Aorta (tissue), 5 donors: ENCODE measurements around the gene SMPD3. TPM values are rescaled to one million over a fixed set of nuclear protein-coding genes. Genes with fewer than 3 reads are reported as not detected.

Experiments
- ATAC-seq: fragments of 200-7000 bp; cut with Tn5 transposase; one replicate; pipeline ENCODE4 v1.9.1; 2022; ENCODE audit warnings: moderate library complexity; ENCODE audit not compliant: low FRiP score
- DNase-seq, 2 donors: peaks; one replicate each; pipeline ENCODE4 v3.0.0-alpha.2; 2020
- H3K27ac ChIP-seq, 2 donors: one replicate each; pipeline ENCODE4 v1.5.1; 2013; ENCODE audit warnings: low read length in 2 of 2, mild to moderate bottlenecking in 2 of 2, moderate library complexity in 2 of 2, control low read depth in 1 of 2, inconsistent platforms in 1 of 2, low read depth in 1 of 2
- H3K27me3 ChIP-seq, 2 donors: one replicate each; pipeline ENCODE4 v1.6.1; 2013; ENCODE audit warnings: control low read depth in 1 of 2, low read length in 1 of 2, mild to moderate bottlenecking in 1 of 2, moderate library complexity in 1 of 2; ENCODE audit not compliant: insufficient read depth in 2 of 2, control insufficient read depth in 1 of 2
- H3K36me3 ChIP-seq, 2 donors: one replicate each; pipeline ENCODE4 v1.6.1; 2013; ENCODE audit warnings: control low read depth in 1 of 2, low read length in 1 of 2, mild to moderate bottlenecking in 1 of 2; ENCODE audit not compliant: insufficient read depth in 2 of 2, control insufficient read depth in 1 of 2
- H3K4me1 ChIP-seq, 2 donors: one replicate each; pipeline ENCODE4 v1.6.1; 2013; ENCODE audit warnings: low read length in 2 of 2, control low read depth in 1 of 2, mild to moderate bottlenecking in 1 of 2, moderate library complexity in 1 of 2; ENCODE audit not compliant: insufficient read depth in 2 of 2, control insufficient read depth in 1 of 2
- H3K4me3 ChIP-seq, 2 donors: one replicate each; pipeline ENCODE4 v1.5.1; 2013; ENCODE audit warnings: low read length in 2 of 2, control low read depth in 1 of 2, mild to moderate bottlenecking in 1 of 2
- H3K9me3 ChIP-seq: one replicate; pipeline ENCODE4 v1.6.1; 2013; ENCODE audit warnings: mild to moderate bottlenecking, low read length; ENCODE audit not compliant: control insufficient read depth
- WGBS, 2 donors: extraction: QIAGEN DNeasy Blood & Tissue Kit; methylation state at CpG; one replicate each; pipeline ENCODE4 v1.1.7; 2013; 5-methylcytosine and 5-hydroxymethylcytosine counted together
- intact Hi-C, 2 donors: fragments of 100-400 bp; cut with DNase I; formaldehyde crosslinking; loops; one replicate each; pipeline versions ENCODE4 v1.14.2 to v1.15.0; 2022
- polyA plus RNA-seq, 2 donors: library from polyadenylated mRNA; stranded (reverse); fragments of 200-250 nt; gene quantifications; one replicate each; pipeline ENCODE4 v1.2.3, GENCODE V29; 2013
- total RNA-seq, 2 donors: library from RNA; stranded (reverse); fragmentation: NEBNext Ultra II Directional; extraction: Animal tissue kit (Norgen Biotek cat#: 25700); gene quantifications; one replicate each; pipeline ENCODE4 v1.2.1, GENCODE V29; 2021
- donor health status: healthy with polysubstance abuse.
- donor health status: Bipolar disorder and iron deficiency.
- donor health status: DM: no; HTN: no; CAD: no.
- donor health status: DM: no; HTN: no; CAD: no.
- donor health status: DM: yes; HTN: yes; CAD: no.

SMPD3 gene
- total and polyA plus RNA-seq, 4 donors = 0.29 to 7.5 (median 1.1) TPM; not detected in 1

GRCh38 chr16:68345958-68346635, 102.2 kb downstream of the SMPD3 start:
- no peak overlapping the region for H3K4me3 ChIP-seq
- H3K4me1 ChIP-seq = no peaks in the 10 kb centered on the region
- intact Hi-C loops = no loop called here
- no peak for ATAC-seq
- WGBS, 2 donors = 94 to 96% methylated on average over 16 of the region's 16 CpGs
- H3K36me3 ChIP-seq = peaks cover 0 to 4% of the 10 kb centered on the region in 2 donors
- peak in 1 of 2 donors; percentile 62 for DNase-seq
- H3K9me3 ChIP-seq = no peaks in the 10 kb centered on the region
- H3K27me3 ChIP-seq = no peaks in the 10 kb centered on the region
- H3K27ac ChIP-seq = no peak overlapping the region

- Histone ChIP-seq H3K27me3 (no peaks in the 10 kb centered on the region), H3K4me3 (no peak overlapping the region), H3K4me1 (no peaks in the 10 kb centered on the region), H3K27ac (no peak overlapping the region), H3K36me3 (peaks cover 0 to 4% of the 10 kb centered on the region in 2 donors), H3K9me3 (no peaks in the 10 kb centered on the region)
- intact Hi-C loops = no loop called here
- DNase-seq (peak in 1 of 2 donors; percentile 74), ATAC-seq (no peak)
- WGBS, 2 donors = 37 to 38% methylated on average over 11 of the region's 11 CpGs
Observed at GRCh38 chr16:68345351-68345810, 102.9 kb downstream of the SMPD3 start.

- DNase-seq (peak in 1 of 2 donors; percentile 68), ATAC-seq (no peak)
- H3K4me3 ChIP-seq = no peak overlapping the region
- no peaks in the 10 kb centered on the region for H3K9me3 ChIP-seq
- intact Hi-C loops = no loop called here
- no peaks in the 10 kb centered on the region for H3K4me1 ChIP-seq
- no peak overlapping the region for H3K27ac ChIP-seq
- no peaks in the 10 kb centered on the region for H3K27me3 ChIP-seq
- H3K36me3 ChIP-seq = peaks cover 4% of the 10 kb centered on the region in 2 donors
- 39 to 54% methylated on average over 11 of the region's 11 CpGs for WGBS, 2 donors
Observed at GRCh38 chr16:68344252-68344651, 104.1 kb downstream of the SMPD3 start.

- ATAC-seq = no peak
- H3K4me1 ChIP-seq = no peaks in the 10 kb centered on the region
- H3K27me3 ChIP-seq = no peaks in the 10 kb centered on the region
- H3K4me3 ChIP-seq = no peak overlapping the region
- peaks cover 0 to 5% of the 10 kb centered on the region in 2 donors for H3K36me3 ChIP-seq
- intact Hi-C loops = no loop called here
- H3K27ac ChIP-seq = no peak overlapping the region
- no peaks in the 10 kb centered on the region for H3K9me3 ChIP-seq
- 95 to 96% methylated on average over 7 of the region's 7 CpGs for WGBS, 2 donors
- DNase-seq = peak; percentile 8 to 26
Observed at GRCh38 chr16:68343137-68343536, 105.2 kb downstream of the SMPD3 start.

- Histone ChIP-seq H3K36me3 (peaks cover 0 to 5% of the 10 kb centered on the region in 2 donors), H3K27me3 (no peaks in the 10 kb centered on the region), H3K4me3 (no peak overlapping the region), H3K27ac (no peak overlapping the region), H3K9me3 (no peaks in the 10 kb centered on the region), H3K4me1 (no peaks in the 10 kb centered on the region)
- 69 to 74% methylated on average over 7 of the region's 7 CpGs for WGBS, 2 donors
- ATAC-seq = no peak
- DNase-seq = peak; percentile 33 to 59
- intact Hi-C loops = no loop called here
Observed at GRCh38 chr16:68342620-68343019, 105.7 kb downstream of the SMPD3 start.

GRCh38 chr16:68339214-68339613, 109.1 kb downstream of the SMPD3 start:
- Histone ChIP-seq H3K4me3 (no peak overlapping the region), H3K27me3 (no peaks in the 10 kb centered on the region), H3K27ac (no peak overlapping the region), H3K4me1 (no peaks in the 10 kb centered on the region), H3K9me3 (no peaks in the 10 kb centered on the region), H3K36me3 (peaks cover 0 to 5% of the 10 kb centered on the region in 2 donors)
- 88 to 92% methylated on average over 13 of the region's 13 CpGs for WGBS, 2 donors
- DNase-seq (peak; percentile 30 to 56), ATAC-seq (no peak)
- intact Hi-C loops = no loop called here

- H3K36me3 ChIP-seq = peaks cover 0 to 5% of the 10 kb centered on the region in 2 donors
- no peak for ATAC-seq
- 92 to 94% methylated on average over 16 of the region's 16 CpGs for WGBS, 2 donors
Observed at GRCh38 chr16:68338326-68339119, 109.8 kb downstream of the SMPD3 start.

GRCh38 chr16:68335175-68335574, 113.1 kb downstream of the SMPD3 start:
- no peak for ATAC-seq

More at GRCh38 chr16:68338326-68339119, 109.8 kb downstream of the SMPD3 start:
- Histone ChIP-seq H3K4me3 (no peak overlapping the region), H3K4me1 (no peaks in the 10 kb centered on the region), H3K27me3 (no peaks in the 10 kb centered on the region), H3K9me3 (no peaks in the 10 kb centered on the region), H3K27ac (no peak overlapping the region)
- peak in 1 of 2 donors; percentile 69 for DNase-seq
- intact Hi-C loops = no loop called here

More at GRCh38 chr16:68335175-68335574, 113.1 kb downstream of the SMPD3 start:
- peak in 1 of 2 donors; percentile 16 for DNase-seq
- 90 to 94% methylated on average over 5 of the region's 5 CpGs for WGBS, 2 donors
- no peak overlapping the region for H3K27ac ChIP-seq
- H3K27me3 ChIP-seq = no peaks in the 10 kb centered on the region
- no peak overlapping the region for H3K4me3 ChIP-seq
- no peaks in the 10 kb centered on the region for H3K4me1 ChIP-seq
- peaks cover 0 to 6% of the 10 kb centered on the region in 2 donors for H3K36me3 ChIP-seq
- intact Hi-C loops = no loop called here
- no peaks in the 10 kb centered on the region for H3K9me3 ChIP-seq
